OCI-LY3 (cell line): ENCODE data around the gene F10.

Experiments used
- EZH2phosphoT487 ChIP-seq: fragments of 200-600 bp; shearing (Covaris generic); IDR thresholded peaks from 2 replicates; pipeline ENCODE4 v1.6.1; 2018; ENCODE audit warnings: antibody characterized with exemption, mixed run types, low read depth
- TF ChIP-seq, protein P1 (sequence below): fragments of 200-600, 300-600 bp; sonication (generic); IDR thresholded peaks from 2 replicates; pipeline ENCODE4 v1.5.1; 2014; ENCODE audit warnings: antibody characterized with exemption, low read length, low read depth

DNA sequence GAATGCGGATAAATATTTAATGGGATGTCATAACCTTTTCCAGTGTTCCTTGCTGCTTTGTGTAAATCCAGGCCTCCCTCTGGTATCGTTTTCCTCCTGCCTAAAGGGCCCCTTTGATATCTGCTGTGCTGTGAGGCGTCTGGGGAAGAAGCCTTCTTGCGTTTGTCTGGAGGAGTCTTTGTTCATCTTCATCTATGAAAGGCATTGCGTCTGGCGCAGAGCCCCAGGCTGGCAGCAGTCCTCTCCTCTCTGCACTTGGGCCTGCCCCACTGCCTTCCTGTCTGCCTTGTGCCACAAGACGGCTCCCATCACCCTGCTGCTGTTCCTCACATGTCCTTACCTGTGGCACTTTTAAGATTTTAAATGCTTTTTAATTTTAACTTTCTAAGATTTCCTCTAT lies 45.6 kb downstream of the F10 start:
- TF ChIP-seq, protein P1, sequence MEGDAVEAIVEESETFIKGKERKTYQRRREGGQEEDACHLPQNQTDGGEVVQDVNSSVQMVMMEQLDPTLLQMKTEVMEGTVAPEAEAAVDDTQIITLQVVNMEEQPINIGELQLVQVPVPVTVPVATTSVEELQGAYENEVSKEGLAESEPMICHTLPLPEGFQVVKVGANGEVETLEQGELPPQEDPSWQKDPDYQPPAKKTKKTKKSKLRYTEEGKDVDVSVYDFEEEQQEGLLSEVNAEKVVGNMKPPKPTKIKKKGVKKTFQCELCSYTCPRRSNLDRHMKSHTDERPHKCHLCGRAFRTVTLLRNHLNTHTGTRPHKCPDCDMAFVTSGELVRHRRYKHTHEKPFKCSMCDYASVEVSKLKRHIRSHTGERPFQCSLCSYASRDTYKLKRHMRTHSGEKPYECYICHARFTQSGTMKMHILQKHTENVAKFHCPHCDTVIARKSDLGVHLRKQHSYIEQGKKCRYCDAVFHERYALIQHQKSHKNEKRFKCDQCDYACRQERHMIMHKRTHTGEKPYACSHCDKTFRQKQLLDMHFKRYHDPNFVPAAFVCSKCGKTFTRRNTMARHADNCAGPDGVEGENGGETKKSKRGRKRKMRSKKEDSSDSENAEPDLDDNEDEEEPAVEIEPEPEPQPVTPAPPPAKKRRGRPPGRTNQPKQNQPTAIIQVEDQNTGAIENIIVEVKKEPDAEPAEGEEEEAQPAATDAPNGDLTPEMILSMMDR = no peak
- no peak for TF ChIP-seq EZH2phosphoT487
